GM18909 (cell line): ENCODE data around the gene GPR27.

Source experiments
- ATAC-seq: cut with Tn5 transposase; IDR thresholded peaks from one replicate; pipeline ENCODE4 v1.9.1; 2021; ENCODE audit warnings: mild to moderate bottlenecking; ENCODE audit not compliant: unreplicated experiment, poor library complexity

The GPR27 gene

GRCh38 chr3:71728632-71729342, 24.9 kb upstream of the GPR27 start:
- ATAC-seq: no peak

GRCh38 chr3:71732637-71733036, 21.0 kb upstream of the GPR27 start:
- no peak for ATAC-seq

- ATAC-seq: no peak
Measured at GRCh38 chr3:71733319-71733718, 20.3 kb upstream of the GPR27 start.

GRCh38 chr3:71734881-71735280, 18.8 kb upstream of the GPR27 start:
- no peak for ATAC-seq

GRCh38 chr3:71742621-71743020, 11.0 kb upstream of the GPR27 start:
- ATAC-seq: no peak

- ATAC-seq: no peak
Measured at GRCh38 chr3:71744738-71745137, 8.9 kb upstream of the GPR27 start.

GRCh38 chr3:71751602-71752001, 2.1 kb upstream of the GPR27 start:
- ATAC-seq: no peak

- ATAC-seq: no peak
Measured at GRCh38 chr3:71752831-71753700, 589 bp upstream of the GPR27 start.

GRCh38 chr3:71754610-71755253, 1.1 kb downstream of the GPR27 start:
- ATAC-seq: no peak

GRCh38 chr3:71758091-71758490, 4.4 kb downstream of the GPR27 start:
- ATAC-seq: no peak

GRCh38 chr3:71759401-71759800, 5.7 kb downstream of the GPR27 start:
- ATAC-seq: no peak

GRCh38 chr3:71760140-71760539, 6.5 kb downstream of the GPR27 start:
- ATAC-seq: no peak

GRCh38 chr3:71763426-71763825, 9.8 kb downstream of the GPR27 start:
- no peak for ATAC-seq

- no peak for ATAC-seq
Measured at GRCh38 chr3:71771126-71771525, 17.5 kb downstream of the GPR27 start.

GRCh38 chr3:71771884-71772283, 18.2 kb downstream of the GPR27 start:
- no peak for ATAC-seq

GRCh38 chr3:71776538-71776937, 22.9 kb downstream of the GPR27 start:
- ATAC-seq: no peak

GRCh38 chr3:71778353-71778752, 24.7 kb downstream of the GPR27 start:
- ATAC-seq: no peak

- ATAC-seq: no peak
Measured at GRCh38 chr3:71779674-71780377, 26.2 kb downstream of the GPR27 start.

- ATAC-seq: no peak
Measured at GRCh38 chr3:71780430-71780829, 26.8 kb downstream of the GPR27 start.

GRCh38 chr3:71783152-71783551, 29.5 kb downstream of the GPR27 start:
- ATAC-seq: no peak
